GM10266 (cell line): ENCODE data around the gene TBCE.
A peak's percentile ranks its signal among the peaks of the same experiment; 100 is the strongest.

ENCODE experiments used
- DNase-seq: peaks from one replicate; pipeline ENCODE4 v3.0.0; 2012; ENCODE audit errors: extremely low spot score
- CTCF ChIP-seq: IDR thresholded peaks from 2 replicates; pipeline ENCODE4 v1.5.1; 2012; ENCODE audit warnings: mild to moderate bottlenecking, low read depth; ENCODE audit not compliant: control insufficient read depth, insufficient read depth; ENCODE audit errors: missing control alignments

The TBCE gene

GRCh38 chr1:235416662-235417049 lies 49.4 kb downstream of the TBCE start:
- no peak for TF ChIP-seq CTCF
- no peak for DNase-seq

- TF ChIP-seq CTCF: peak; percentile 86
- DNase-seq: peak; percentile 74
These were observed 50.0 kb downstream of the TBCE start for GRCh38 chr1:235417086-235417697.

GRCh38 chr1:235421751-235422150 lies 54.5 kb downstream of the TBCE start:
- no peak for DNase-seq
- no peak for TF ChIP-seq CTCF

- TF ChIP-seq CTCF: no peak
- DNase-seq: peak; percentile 58
These were observed 56.0 kb downstream of the TBCE start for GRCh38 chr1:235423214-235423652.

- no peak for DNase-seq
- TF ChIP-seq CTCF: no peak
These were observed 56.9 kb downstream of the TBCE start for GRCh38 chr1:235424092-235424491.

GRCh38 chr1:235425357-235425756 lies 58.1 kb downstream of the TBCE start:
- no peak for TF ChIP-seq CTCF
- no peak for DNase-seq

GRCh38 chr1:235426143-235426542 lies 58.9 kb downstream of the TBCE start:
- no peak for DNase-seq
- TF ChIP-seq CTCF: no peak
